Ramos (cell line): Measurements from ENCODE around the gene TPK1.

ENCODE experiments used
- in situ Hi-C: fragments of 300-500 bp; cut with MboI; formaldehyde crosslinking; loops from one replicate; pipeline ENCODE4 v1.14.3; 2022; ENCODE audit warnings: low sequenced_read_pairs; ENCODE audit not compliant: unreplicated experiment

TPK1 gene

DNA sequence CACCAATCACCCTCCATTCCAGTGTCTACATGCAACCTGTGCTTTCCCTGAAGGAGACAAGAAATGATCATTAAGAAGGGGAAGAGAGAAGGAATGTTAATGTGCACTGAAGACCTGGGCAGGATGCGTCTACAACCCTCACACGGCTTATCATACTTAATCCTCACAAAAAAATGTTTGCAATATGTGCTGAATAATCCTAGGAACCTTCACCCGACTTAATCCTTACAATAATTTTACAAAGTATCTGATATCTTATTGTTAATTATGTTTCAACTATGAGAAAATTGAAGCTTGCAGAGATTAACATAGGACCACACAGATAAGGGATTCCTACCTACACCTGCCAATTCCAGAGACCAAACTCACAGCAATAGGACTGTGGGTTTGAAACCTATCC lies 287.3 kb downstream of the TPK1 start:
- in situ Hi-C loops, result no loop called here

DNA sequence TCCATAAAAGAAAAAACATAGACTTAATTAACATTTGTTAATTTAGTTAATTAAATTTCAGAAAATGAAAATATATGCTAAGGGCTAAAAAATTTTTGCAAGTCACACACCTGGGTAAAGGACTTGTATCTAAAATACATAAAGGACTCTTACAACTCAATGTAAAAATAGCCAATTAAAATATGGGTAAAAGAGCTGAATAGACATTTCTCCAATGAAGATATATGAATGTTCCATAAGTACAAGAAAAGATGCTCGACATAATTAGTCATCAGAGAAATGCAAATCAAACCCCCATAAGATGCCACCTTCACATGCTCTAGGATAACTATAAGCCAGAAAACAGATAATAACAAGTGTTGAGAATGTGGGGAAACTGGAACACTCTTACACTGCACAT lies 288.0 kb downstream of the TPK1 start:
- in situ Hi-C loops, result no loop called here

DNA sequence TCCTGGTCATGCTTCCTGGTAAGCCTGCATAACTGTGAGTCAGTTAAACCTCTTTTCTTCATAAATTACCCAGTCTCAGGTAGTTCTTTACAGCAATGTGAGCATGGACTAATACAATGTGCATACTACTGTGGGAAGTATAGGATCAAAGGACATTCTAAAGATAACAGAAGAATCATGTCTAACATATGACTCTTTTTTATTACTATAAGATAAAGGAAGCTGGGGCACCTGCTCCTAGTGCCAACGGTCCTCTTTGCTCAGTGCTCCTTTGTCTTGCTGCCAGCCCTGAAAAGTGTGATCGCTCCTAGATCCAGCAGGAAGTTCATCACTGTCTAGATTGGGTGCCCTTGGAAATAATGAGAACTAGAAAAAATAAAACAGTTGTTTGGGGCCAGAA lies 289.1 kb downstream of the TPK1 start:
- in situ Hi-C loops, result no loop called here

DNA sequence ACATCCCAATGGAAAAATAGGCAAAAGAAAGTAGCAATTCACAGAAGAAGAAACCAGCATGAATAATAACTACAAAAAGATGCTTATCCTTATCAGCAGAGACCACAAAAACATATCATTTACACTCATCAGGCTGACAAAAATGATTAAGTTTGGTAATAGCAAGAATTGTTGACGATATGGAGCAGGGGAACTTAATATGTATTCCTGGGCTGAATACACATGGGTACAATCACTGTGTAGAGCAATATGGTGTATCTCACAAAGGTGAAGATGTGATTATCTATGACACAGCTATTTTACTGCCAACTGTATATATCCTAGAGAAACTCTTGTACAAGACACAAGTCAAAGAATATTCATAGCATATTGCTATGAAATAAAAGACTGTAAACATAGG lies 290.5 kb downstream of the TPK1 start:
- in situ Hi-C loops, result no loop called here

DNA sequence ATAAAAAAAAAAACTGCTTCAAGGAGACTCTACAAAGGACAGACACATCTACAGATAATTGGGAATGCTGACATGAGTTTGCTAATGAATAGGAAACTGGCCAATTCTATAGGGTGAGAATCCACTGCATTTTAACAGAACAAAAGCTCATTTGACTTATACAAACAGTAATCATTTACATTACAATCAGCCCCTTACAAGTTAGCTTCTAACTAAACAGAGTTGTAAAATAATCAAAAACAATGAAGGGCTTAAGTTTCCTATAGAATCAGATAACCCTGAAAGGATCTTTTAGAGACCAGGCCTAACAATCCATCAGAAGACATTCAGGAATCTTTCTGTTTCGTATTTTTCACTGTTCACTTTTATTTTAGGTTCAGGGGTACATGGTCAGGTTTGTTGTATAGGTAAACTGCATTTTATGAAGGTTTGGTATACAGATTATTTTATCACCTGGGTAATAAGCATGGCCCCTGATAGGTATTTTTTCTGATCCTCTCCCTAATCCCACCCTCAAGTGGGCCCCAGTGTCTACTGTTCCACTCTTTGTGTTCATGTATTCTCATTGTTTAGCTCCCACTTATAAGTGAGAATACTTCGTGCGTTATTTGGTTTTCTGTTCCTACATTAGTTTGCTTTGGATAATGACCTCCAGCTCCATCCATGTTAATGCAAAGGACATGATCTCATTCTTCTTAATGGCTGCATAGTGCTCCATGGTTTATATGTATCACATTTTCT lies 301.0 kb downstream of the TPK1 start:
- in situ Hi-C loops, result no loop called here

DNA sequence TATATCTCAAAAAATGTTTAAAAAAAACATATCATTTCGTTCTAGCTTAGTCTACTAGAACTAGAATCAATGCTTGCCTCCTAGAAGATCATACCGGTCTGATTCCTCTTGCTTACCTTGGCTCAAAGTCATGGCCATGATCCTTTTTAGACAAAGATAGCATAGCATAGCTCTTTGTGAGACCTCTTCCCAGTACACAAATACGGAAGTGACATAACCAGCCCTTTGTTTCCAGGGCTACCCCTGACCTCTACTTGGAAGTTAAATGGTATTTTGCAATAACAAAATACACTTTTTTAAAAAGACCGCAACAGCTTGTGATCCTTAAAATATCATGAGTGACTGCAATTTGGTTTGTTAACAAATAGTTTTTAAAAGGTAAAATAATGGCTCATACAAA lies 301.7 kb downstream of the TPK1 start:
- in situ Hi-C loops, result no loop called here

DNA sequence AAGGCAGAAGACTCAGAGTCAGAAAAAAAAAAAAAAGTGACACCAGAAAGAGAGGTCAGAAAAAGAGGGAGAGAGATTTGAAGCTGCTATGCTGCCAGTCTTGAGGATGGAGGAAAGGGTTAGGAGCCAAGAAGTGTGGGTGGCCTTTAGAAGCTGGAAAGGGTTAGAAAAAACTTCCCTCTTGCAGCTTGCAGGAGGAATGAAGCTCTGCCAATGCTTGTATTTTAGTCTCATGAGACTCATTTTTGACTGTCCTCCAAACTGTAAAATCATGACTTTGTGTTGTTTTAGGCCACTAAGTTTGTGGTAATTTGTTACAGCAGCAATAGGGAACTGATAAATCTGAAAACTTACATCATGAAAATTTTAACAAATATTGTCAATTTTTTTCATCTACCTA lies 304.7 kb downstream of the TPK1 start:
- in situ Hi-C loops, result no loop called here

DNA sequence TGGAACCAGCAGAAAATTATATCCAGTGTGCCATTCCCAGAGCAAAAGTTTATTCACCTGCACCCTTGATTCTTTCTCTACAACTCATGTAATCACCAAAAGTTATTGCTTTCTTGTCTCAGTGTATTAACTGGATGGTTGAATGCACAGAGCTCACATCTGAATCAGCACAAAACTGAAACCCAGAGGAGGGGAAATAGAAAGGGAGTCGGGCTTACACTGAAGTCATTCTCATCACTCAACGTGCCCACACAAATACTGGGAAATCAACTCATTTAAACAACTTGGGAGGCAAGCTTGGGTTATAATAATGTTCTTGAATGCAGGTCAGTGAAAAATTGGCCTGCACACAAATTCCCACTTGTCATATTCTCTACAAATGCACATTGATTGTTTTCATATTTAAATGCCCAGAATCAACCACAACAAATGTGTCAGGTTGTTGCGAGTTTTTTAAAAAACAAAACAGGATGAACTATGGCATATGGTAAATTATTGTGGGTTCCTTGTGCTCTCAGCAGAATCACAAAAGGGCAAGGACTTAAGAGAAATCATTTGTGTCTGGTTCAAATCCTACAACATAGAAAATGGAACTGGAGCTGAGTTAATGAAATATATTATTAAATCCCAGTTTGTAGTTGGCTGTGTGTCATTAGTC lies 306.5 kb downstream of the TPK1 start:
- in situ Hi-C loops, result no loop called here

DNA sequence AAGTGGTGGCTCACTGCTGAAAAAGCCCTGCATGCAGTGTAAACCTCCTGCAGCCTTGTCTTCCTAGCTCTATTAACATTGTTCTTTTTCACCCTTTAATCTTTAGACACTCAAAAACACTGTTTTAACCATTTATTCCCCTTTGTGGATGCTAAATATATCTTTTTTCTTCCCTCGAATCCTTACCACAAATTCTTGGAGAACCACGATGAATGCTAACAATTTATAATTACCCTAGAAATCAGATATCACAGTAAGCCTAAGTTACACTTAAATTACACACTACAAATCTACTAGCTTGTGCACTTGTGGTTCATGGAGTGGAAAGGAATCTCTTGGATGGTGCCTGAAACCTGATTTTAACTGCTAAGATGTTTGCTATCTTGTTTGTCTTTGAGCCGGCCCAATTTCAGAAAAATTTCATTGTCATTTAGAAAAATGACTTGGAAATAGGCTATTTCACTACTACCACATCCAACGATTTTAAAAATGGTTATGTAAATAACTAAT lies 307.3 kb downstream of the TPK1 start:
- in situ Hi-C loops, result no loop called here

DNA sequence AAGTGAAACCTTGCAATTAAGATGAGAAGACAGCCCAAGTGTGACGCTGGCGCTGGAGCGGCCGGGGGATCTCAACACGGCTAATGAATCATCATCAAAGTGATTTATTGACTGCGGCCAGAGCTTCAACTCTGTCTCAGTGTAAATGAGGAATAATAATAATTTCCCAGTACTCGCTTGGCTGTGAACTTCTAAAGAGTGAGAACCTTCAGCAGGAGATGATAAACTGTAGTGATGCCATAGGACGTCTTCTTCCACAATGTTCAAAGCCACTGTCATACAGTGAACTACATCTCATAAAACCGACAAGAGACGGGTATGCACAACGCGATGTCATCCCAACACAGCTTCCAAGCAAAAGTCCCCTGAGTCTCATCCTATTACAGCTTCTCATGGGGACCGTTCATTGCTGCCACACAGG lies 308.8 kb downstream of the TPK1 start:
- in situ Hi-C loops, result no loop called here

DNA sequence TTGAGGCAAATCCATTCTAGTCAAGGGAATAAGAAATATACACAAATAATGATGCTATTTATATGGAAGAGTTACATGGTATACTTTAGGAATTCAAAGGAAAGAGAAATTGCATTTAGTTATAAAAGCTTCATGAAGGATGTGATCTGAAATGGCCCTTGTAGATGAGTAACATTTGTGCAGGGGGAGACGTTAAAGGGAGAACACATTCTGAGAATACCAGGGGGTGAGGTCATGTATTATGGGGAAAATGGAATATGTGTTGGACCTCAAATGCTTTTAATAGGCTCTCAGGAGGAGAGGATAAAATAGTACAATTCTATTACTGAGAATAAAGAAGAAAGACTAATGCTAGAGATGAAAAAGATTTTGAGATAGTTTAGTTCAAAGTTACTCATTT lies 309.9 kb downstream of the TPK1 start:
- in situ Hi-C loops, result no loop called here

DNA sequence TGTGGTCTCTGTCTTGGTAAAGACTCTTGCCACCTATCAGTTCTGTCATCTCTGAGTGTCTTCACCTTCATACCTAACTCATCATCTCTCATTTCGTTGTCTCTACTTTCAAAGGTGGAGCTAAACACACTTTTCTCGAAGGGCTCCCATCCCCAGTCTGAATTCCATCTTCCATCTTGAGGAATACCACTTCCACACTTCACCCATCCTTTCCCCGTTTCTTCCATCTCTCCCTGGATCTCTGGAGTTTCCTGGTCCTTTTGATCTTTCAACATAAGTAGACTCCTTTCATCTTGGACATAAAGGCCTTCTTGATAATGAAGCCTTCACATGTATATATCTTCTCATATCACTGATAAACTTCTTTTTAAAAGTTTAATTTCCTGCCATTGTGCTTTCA lies 311.6 kb downstream of the TPK1 start:
- in situ Hi-C loops, result no loop called here

DNA sequence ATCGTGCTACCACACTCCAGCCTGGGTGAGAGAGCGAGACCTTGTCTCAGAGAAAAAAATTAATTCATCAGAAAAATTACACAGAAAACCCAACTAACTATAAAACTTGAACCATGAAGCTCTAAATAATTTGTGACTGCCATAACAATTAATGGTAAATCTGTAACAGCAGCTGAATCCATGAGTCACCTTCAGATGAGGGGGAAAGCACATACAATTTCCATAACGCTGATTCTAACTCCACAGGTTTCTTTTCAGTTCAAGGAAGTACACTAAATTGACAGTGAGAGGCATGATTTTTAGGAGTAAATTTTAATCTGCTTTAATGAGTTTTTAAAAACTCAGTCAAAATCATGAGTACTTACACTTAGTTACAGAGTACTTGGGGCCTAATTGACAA lies 312.2 kb downstream of the TPK1 start:
- in situ Hi-C loops, result no loop called here

DNA sequence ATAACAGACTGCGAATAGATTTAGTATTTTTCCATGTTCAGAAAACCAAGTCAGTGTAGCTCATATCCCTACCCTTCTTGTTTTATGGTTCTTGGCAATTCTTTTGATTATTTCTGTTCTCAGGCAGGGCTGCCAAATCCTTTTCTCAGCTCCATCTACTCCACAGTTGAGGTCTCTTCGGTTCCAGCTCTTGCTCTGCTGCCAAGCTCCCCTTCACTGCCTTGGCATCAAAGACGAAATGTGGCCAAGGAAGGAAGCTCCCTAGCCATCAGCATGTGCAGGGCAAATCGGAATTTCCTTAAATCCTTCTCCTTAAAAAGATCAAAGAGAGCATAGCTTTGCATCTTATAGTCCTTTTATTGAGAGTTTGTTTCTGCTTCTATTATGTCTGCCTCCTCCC lies 315.9 kb downstream of the TPK1 start:
- in situ Hi-C loops, result no loop called here

DNA sequence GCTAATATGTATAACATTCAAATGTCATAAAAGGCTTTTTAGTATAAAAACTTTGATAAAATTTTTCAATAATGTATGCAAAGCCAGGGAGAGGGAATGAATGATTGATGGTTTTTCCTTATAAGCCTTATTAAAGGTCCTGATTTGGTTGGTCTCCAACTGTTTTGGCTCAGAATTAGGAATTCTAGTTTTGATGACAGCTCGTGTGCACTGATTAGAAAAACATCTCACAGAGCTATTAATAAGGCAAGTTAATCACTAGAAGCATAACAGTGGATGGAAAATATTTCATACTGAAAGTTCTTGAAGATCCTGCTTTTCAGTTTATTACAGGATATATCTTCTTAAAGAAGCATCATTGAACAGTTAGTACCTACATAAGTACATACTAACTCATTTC lies 317.5 kb downstream of the TPK1 start:
- in situ Hi-C loops, result no loop called here

DNA sequence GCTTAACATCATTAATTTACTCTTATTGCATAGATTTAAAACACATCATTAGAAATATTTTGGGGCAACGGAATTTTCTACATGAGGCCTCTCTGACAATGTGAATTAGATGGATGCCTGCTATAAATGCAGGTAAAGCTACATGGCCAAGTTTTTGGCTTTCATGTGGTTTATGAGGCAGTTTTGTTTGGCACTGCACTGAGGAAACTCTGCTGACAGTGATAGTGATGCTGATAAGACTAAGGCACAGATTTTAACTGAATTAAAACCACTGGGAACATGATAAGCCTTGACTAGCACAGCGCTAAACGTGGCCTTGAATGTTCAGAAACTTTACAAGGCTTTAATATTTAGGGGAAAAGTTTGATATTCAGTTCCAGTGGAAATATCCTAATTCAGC lies 318.1 kb downstream of the TPK1 start:
- in situ Hi-C loops, result no loop called here

DNA sequence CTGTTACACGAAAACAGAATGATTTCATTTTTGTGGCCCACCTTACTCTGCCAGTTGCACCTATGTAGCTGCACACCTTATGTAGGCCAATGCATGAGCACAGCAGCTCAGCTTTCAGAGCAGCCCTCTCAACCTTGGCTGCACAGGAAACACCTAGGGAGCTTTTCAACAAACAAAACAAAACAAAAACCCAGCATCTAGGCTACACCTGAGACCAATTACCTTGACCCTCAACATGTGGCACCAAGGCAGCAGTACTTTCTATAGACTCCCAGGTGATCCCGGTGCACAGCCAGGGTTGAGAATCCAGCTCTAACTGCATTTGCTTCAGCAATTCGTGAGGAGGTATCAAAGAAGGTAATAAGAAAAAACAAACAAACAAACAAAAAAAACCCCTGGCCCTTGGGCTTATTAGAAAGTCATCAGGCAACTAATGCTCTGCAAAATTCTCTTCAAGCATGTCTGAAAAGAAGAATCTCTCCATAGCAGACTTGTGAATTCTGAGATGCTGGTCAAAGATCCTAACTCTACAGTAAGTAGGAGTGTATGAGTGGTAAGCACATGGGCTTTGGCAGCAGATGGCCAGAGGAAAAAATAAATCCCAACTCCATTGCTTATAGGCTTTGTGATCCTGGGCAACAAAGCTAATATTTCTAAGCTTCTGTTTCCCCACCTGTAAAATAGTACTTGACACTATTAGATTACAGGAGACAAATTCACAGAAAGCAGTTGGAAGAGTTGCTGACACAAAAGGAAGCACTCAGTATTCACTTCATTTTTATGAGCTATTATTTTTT lies 318.9 kb downstream of the TPK1 start:
- in situ Hi-C loops, result no loop called here

DNA sequence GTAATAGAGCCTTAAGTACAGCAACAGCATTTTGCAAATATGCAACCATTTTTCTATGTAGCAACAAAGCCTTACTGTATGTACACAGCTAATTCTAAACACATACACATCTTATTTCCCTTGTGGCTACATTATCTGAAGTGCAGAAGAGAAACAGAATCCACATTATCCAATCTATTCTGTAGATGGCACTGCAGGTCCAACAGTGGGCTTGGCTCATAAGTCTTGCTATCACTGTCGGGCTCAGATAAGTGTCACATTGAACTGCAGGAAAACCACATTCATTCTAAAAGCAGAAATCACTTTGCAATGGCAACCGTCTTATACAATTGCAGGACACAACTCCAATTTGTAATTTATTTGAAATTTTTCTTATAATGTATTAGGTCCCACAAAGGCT lies 322.5 kb downstream of the TPK1 start:
- in situ Hi-C loops, result no loop called here

DNA sequence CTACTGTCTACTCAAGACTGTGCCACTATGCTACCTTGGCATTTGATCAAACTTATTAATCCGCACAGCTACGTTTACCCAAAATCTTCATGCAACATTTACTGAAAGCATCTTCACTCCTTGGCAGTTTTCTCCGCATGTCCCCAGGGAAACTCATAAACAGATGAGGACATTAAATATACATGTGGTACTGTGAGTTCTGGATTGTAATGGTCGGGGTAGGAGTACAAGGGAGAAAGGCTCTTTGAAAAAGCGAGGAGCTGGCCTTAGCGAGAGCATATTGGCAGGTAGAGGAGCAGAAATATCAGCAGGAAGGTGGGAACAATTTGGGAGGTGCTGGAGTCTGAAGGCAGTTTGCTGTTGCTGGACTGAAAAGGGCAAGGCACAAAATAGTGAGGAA lies 325.2 kb downstream of the TPK1 start:
- in situ Hi-C loops, result no loop called here

DNA sequence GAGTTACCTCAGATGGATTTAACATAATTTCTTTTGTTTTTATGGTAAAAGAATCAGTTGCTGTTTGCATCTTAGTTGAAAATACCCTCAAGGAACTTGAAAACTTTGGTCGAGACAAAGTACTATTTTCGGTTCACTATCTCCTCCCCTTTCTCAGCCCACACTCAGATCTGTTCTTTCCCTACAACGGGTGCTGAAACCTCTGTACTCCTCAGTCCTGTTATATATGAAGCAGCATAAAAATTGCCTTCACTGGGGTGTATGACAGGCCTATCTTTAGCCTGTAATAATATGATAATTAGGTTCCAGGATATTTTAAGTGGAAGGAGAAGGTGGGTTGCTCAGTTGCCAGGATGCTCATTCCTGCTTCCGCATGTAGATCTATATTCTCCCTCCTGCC lies 327.2 kb downstream of the TPK1 start:
- in situ Hi-C loops, result no loop called here

DNA sequence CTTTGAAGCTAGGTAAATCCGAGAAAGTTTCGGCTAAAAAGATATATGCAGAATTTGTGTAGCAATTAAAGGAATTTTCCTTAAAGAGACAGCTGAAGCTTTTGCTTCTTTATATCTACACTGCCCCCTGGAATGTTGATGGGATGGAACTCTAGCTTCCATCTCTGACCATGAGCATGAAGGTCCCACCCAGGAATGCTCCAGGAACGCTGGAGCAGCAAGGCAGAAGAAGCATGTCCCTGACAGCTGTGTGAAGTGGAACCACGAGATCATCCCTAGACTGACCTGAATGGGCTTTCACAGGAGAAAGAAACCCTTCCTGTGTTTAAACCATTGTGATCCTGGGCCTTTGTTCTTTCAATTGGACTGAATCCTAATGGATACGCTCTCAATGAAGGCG lies 332.6 kb downstream of the TPK1 start:
- in situ Hi-C loops, result no loop called here
